GM10266 (cell line): Measurements from ENCODE around the gene MORN3.

Experiments
- DNase-seq: peaks from one replicate; pipeline ENCODE4 v3.0.0; 2012; ENCODE audit errors: extremely low spot score
- CTCF ChIP-seq: IDR thresholded peaks from 2 replicates; pipeline ENCODE4 v1.5.1; 2012; ENCODE audit warnings: mild to moderate bottlenecking, low read depth; ENCODE audit not compliant: control insufficient read depth, insufficient read depth; ENCODE audit errors: missing control alignments

The MORN3 gene

GRCh38 chr12:121657305-121658008 is 12.0 kb downstream of the MORN3 start:
- TF ChIP-seq CTCF: no peak
- no peak for DNase-seq

- DNase-seq: no peak
- no peak for TF ChIP-seq CTCF
Measured at GRCh38 chr12:121656122-121656521, 13.3 kb downstream of the MORN3 start.

- no peak for TF ChIP-seq CTCF
- no peak for DNase-seq
Measured at GRCh38 chr12:121653999-121654398, 15.5 kb downstream of the MORN3 start.

GRCh38 chr12:121652767-121653497 is 16.5 kb downstream of the MORN3 start:
- DNase-seq: no peak
- no peak for TF ChIP-seq CTCF

- no peak for TF ChIP-seq CTCF
Measured at GRCh38 chr12:121651320-121651719, 18.1 kb downstream of the MORN3 start.

GRCh38 chr12:121649819-121650353 is 19.6 kb downstream of the MORN3 start:
- no peak for DNase-seq
- TF ChIP-seq CTCF: no peak

More at GRCh38 chr12:121651320-121651719, 18.1 kb downstream of the MORN3 start:
- no peak for DNase-seq

- TF ChIP-seq CTCF: no peak
- no peak for DNase-seq
Measured at GRCh38 chr12:121649322-121649721, 20.1 kb downstream of the MORN3 start.
